HT1080 (cell line): ENCODE data around the gene CELF5. TPM values are rescaled to one million over a fixed set of nuclear protein-coding genes. Genes with fewer than 3 reads are reported as not detected.
"Not testable (repeated sequence)": the region's sequence is repeated elsewhere in the genome, so short reads cannot be mapped to it uniquely, and the experiment has no call there.

Experiments used
- DNase-seq: peaks from one replicate; pipeline ENCODE4 v3.0.0-alpha.2; 2015; ENCODE audit warnings: low read depth
- total RNA-seq: library from RNA; depleted of rRNA; stranded (reverse); fragments of >200 nt; shearing (Covaris generic); gene quantifications from 2 replicates; pipeline ENCODE4 v1.2.3, GENCODE V29; 2014

Gene CELF5
- total RNA-seq, 1 experiment from 2014 or later: not detected

- no peak for DNase-seq
Observed at GRCh38 chr19:3320354-3320670, 95.9 kb downstream of the CELF5 start.

- DNase-seq: no peak
Observed at GRCh38 chr19:3320853-3321252, 96.4 kb downstream of the CELF5 start.

GRCh38 chr19:3321696-3322095, 97.2 kb downstream of the CELF5 start:
- no peak for DNase-seq

GRCh38 chr19:3322199-3322978, 97.9 kb downstream of the CELF5 start:
- no peak for DNase-seq

GRCh38 chr19:3323026-3323425, 98.6 kb downstream of the CELF5 start:
- no peak for DNase-seq

- DNase-seq: no peak
Observed at GRCh38 chr19:3323658-3324057, 99.2 kb downstream of the CELF5 start.

GRCh38 chr19:3324405-3324856, 100.0 kb downstream of the CELF5 start:
- peak; percentile 43 for DNase-seq

GRCh38 chr19:3325451-3325850, 101.0 kb downstream of the CELF5 start:
- no peak for DNase-seq

GRCh38 chr19:3328743-3329142, 104.3 kb downstream of the CELF5 start:
- DNase-seq: no peak

- DNase-seq: no peak
Observed at GRCh38 chr19:3330047-3330446, 105.6 kb downstream of the CELF5 start.

GRCh38 chr19:3332232-3332631, 107.8 kb downstream of the CELF5 start:
- not testable (repeated sequence) for DNase-seq

- no peak for DNase-seq
Observed at GRCh38 chr19:3333020-3333583, 108.6 kb downstream of the CELF5 start.

GRCh38 chr19:3333662-3334061, 109.2 kb downstream of the CELF5 start:
- DNase-seq: no peak

- not testable (repeated sequence) for DNase-seq
Observed at GRCh38 chr19:3334749-3335430, 110.4 kb downstream of the CELF5 start.

- no peak for DNase-seq
Observed at GRCh38 chr19:3335431-3336350, 111.2 kb downstream of the CELF5 start.

GRCh38 chr19:3336351-3336679, 111.9 kb downstream of the CELF5 start:
- no peak for DNase-seq

- no peak for DNase-seq
Observed at GRCh38 chr19:3336680-3337523, 112.4 kb downstream of the CELF5 start.

GRCh38 chr19:3338541-3339181, 114.2 kb downstream of the CELF5 start:
- DNase-seq: no peak

- no peak for DNase-seq
Observed at GRCh38 chr19:3340340-3340739, 115.9 kb downstream of the CELF5 start.

GRCh38 chr19:3342246-3342645, 117.8 kb downstream of the CELF5 start:
- DNase-seq: no peak
